PC-3 (cell line): ENCODE results near the gene SH3PXD2A.

Source experiments
- CTCF ChIP-seq: fragments of 300-600 bp; sonication (generic); conservative IDR thresholded peaks from 2 replicates; pipeline ENCODE4 v1.5.1; 2017; ENCODE audit warnings: antibody characterized with exemption, low read depth, mild to moderate bottlenecking, low read length
- EZH2 ChIP-seq: fragments of 300-600 bp; sonication (generic); IDR thresholded peaks from one replicate; pipeline ENCODE4 v1.6.1; 2017; ENCODE audit warnings: antibody characterized with exemption, mild to moderate bottlenecking, low read length; ENCODE audit not compliant: unreplicated experiment
- EZH2phosphoT487 ChIP-seq: fragments of 300-600 bp; sonication (generic); IDR thresholded peaks from 2 replicates; pipeline ENCODE4 v1.6.1; 2018; ENCODE audit warnings: mild to moderate bottlenecking, antibody characterized with exemption, low read length, borderline replicate concordance

- TF ChIP-seq CTCF, result no peak
- no peak for TF ChIP-seq EZH2
- no peak for TF ChIP-seq EZH2phosphoT487
These were observed 209.1 kb downstream of the SH3PXD2A start for GRCh38 chr10:103646304-103646703.
